Measurements from ENCODE around the gene RGS5. TPM values are rescaled to one million over a fixed set of nuclear protein-coding genes. Genes with fewer than 3 reads are reported as not detected.

The RGS5 gene
- total RNA-seq, 6 experiments from 2014 or later: 2.6 to 13.3 (median 8.2) TPM

GRCh38 chr1:163144418-163144817 is 58.3 kb downstream of the RGS5 start:
- DNase-seq (no peak), ATAC-seq (no peak)
- WGBS (ENCODE audit: insufficient coverage, low coverage, low lambda C conversion rate, missing lambda C conversion rate): 69% methylated on average over 3 of the region's 3 CpGs
- intact Hi-C loops (cut with DNase I): no loop called here
- Histone ChIP-seq H3K27ac (no peak overlapping the region), H3K9me3 (no peaks in the 10 kb centered on the region), H3K4me3 (no peak overlapping the region), H3K36me3 (no peaks in the 10 kb centered on the region), H3K27me3 (no peaks in the 10 kb centered on the region), H3K4me1 (no peaks in the 10 kb centered on the region)
- no peak for TF ChIP-seq CTCF (IDR thresholded peaks at IDR 0.05)
- no peak for TF ChIP-seq POLR2A (IDR thresholded peaks at IDR 0.05)

- WGBS (ENCODE audit: insufficient coverage, low coverage, low lambda C conversion rate, missing lambda C conversion rate): 75% methylated on average over 2 of the region's 2 CpGs
- ATAC-seq (no peak), DNase-seq (no peak)
- H3K27ac ChIP-seq: no peak overlapping the region
- H3K36me3 ChIP-seq: no peaks in the 10 kb centered on the region
- no peaks in the 10 kb centered on the region for H3K9me3 ChIP-seq
- H3K27me3 ChIP-seq: no peaks in the 10 kb centered on the region
- no peak for TF ChIP-seq POLR2A (IDR thresholded peaks at IDR 0.05)
- no peak for TF ChIP-seq CTCF (IDR thresholded peaks at IDR 0.05)
- intact Hi-C loops (cut with DNase I): no loop called here
- no peaks in the 10 kb centered on the region for H3K4me1 ChIP-seq
- H3K4me3 ChIP-seq: no peak overlapping the region
Measured at GRCh38 chr1:163142152-163142551, 60.6 kb downstream of the RGS5 start.

- Histone ChIP-seq H3K4me1 (no peaks in the 10 kb centered on the region), H3K27ac (no peak overlapping the region), H3K27me3 (no peaks in the 10 kb centered on the region), H3K9me3 (no peaks in the 10 kb centered on the region), H3K4me3 (no peak overlapping the region), H3K36me3 (no peaks in the 10 kb centered on the region)
- no peak for TF ChIP-seq POLR2A (IDR thresholded peaks at IDR 0.05)
- no peak for TF ChIP-seq CTCF (IDR thresholded peaks at IDR 0.05)
- ATAC-seq: no peak
- no peak for DNase-seq
- 92% methylated on average over 1 of the region's 1 CpG for WGBS (ENCODE audit: insufficient coverage, low coverage, low lambda C conversion rate, missing lambda C conversion rate)
- intact Hi-C loops (cut with DNase I): no loop called here
Measured at GRCh38 chr1:163141556-163141955, 61.2 kb downstream of the RGS5 start.

- H3K4me3 ChIP-seq: no peak overlapping the region
- WGBS (ENCODE audit: insufficient coverage, low coverage, low lambda C conversion rate, missing lambda C conversion rate): 67% methylated on average over 1 of the region's 3 CpGs
- intact Hi-C loops (cut with DNase I): no loop called here
- no peaks in the 10 kb centered on the region for H3K27me3 ChIP-seq
- no peaks in the 10 kb centered on the region for H3K4me1 ChIP-seq
- no peak for DNase-seq
- TF ChIP-seq CTCF (IDR thresholded peaks at IDR 0.05) (no peak), POLR2A (IDR thresholded peaks at IDR 0.05) (no peak)
- H3K36me3 ChIP-seq: no peaks in the 10 kb centered on the region
- H3K9me3 ChIP-seq: no peaks in the 10 kb centered on the region
- no peak for ATAC-seq
- no peak overlapping the region for H3K27ac ChIP-seq
Measured at GRCh38 chr1:163137556-163138265, 65.0 kb downstream of the RGS5 start.

Measured in right lobe of liver (tissue), 6 donors.